ENCODE data around the gene MLLT3.

Gene MLLT3

GRCh38 chr9:20474496-20474895 is 147.8 kb downstream of the MLLT3 start:
- no peak for DNase-seq (ENCODE audit: low read depth)

GRCh38 chr9:20473515-20474013 is 148.7 kb downstream of the MLLT3 start:
- DNase-seq (ENCODE audit: low read depth): no peak

- no peak for DNase-seq (ENCODE audit: low read depth)
These were observed 149.8 kb downstream of the MLLT3 start for GRCh38 chr9:20472342-20473045.

GRCh38 chr9:20466328-20467008 is 155.8 kb downstream of the MLLT3 start:
- DNase-seq (ENCODE audit: low read depth): no peak

GRCh38 chr9:20464242-20464641 is 158.1 kb downstream of the MLLT3 start:
- DNase-seq (ENCODE audit: low read depth): no peak

- DNase-seq (ENCODE audit: low read depth): no peak
These were observed 158.5 kb downstream of the MLLT3 start for GRCh38 chr9:20463823-20464222.

GRCh38 chr9:20462410-20462809 is 159.9 kb downstream of the MLLT3 start:
- DNase-seq (ENCODE audit: low read depth): no peak

- DNase-seq (ENCODE audit: low read depth): no peak
These were observed 175.0 kb downstream of the MLLT3 start for GRCh38 chr9:20447291-20447690.

GRCh38 chr9:20446248-20446647 is 176.1 kb downstream of the MLLT3 start:
- DNase-seq (ENCODE audit: low read depth): no peak

GRCh38 chr9:20442461-20443319 is 179.6 kb downstream of the MLLT3 start:
- no peak for DNase-seq (ENCODE audit: low read depth)

- no peak for DNase-seq (ENCODE audit: low read depth)
These were observed 180.4 kb downstream of the MLLT3 start for GRCh38 chr9:20441711-20442423.

GRCh38 chr9:20441166-20441565 is 181.1 kb downstream of the MLLT3 start:
- DNase-seq (ENCODE audit: low read depth): no peak

- DNase-seq (ENCODE audit: low read depth): no peak
These were observed 184.8 kb downstream of the MLLT3 start for GRCh38 chr9:20437476-20437875.

- no peak for DNase-seq (ENCODE audit: low read depth)
These were observed 185.7 kb downstream of the MLLT3 start for GRCh38 chr9:20436476-20437195.

- no peak for DNase-seq (ENCODE audit: low read depth)
These were observed 193.3 kb downstream of the MLLT3 start for GRCh38 chr9:20428976-20429375.

GRCh38 chr9:20427359-20427758 is 194.9 kb downstream of the MLLT3 start:
- DNase-seq (ENCODE audit: low read depth): no peak

- no peak for DNase-seq (ENCODE audit: low read depth)
These were observed 196.3 kb downstream of the MLLT3 start for GRCh38 chr9:20426019-20426418.

GRCh38 chr9:20419533-20419932 is 202.8 kb downstream of the MLLT3 start:
- no peak for DNase-seq (ENCODE audit: low read depth)

- no peak for DNase-seq (ENCODE audit: low read depth)
These were observed 203.8 kb downstream of the MLLT3 start for GRCh38 chr9:20418485-20418884.

- DNase-seq (ENCODE audit: low read depth): no peak
These were observed 204.8 kb downstream of the MLLT3 start for GRCh38 chr9:20417373-20418080.

- no peak for DNase-seq (ENCODE audit: low read depth)
These were observed 208.1 kb downstream of the MLLT3 start for GRCh38 chr9:20414150-20414549.
